Transverse colon (tissue), 4 donors: ENCODE measurements around the gene CAT. TPM values are rescaled to one million over a fixed set of nuclear protein-coding genes. Genes with fewer than 3 reads are reported as not detected.

Experiments
- DNase-seq: peaks from one replicate; pipeline ENCODE4 v3.0.0-alpha.2; 2019
- H3K27ac ChIP-seq, 4 donors: fragments of 200-600 bp; sonication (generic); 2 replicates each; pipeline ENCODE4 v1.5.1; 2016 to 2018; ENCODE audit warnings: inconsistent platforms in 4 of 4
- H3K27me3 ChIP-seq: fragments of 200-600 bp; sonication (generic); 2 replicates; pipeline ENCODE4 v1.5.1; 2017; ENCODE audit warnings: inconsistent platforms
- H3K36me3 ChIP-seq, 4 donors: fragments of 200-600 bp; sonication (generic); 2 replicates each; pipeline ENCODE4 v1.5.1; 2017 to 2019; ENCODE audit warnings: inconsistent platforms in 4 of 4
- H3K4me1 ChIP-seq, 4 donors: fragments of 200-600 bp; sonication (generic); 2 replicates each; pipeline ENCODE4 v1.5.1; 2017 to 2020; ENCODE audit warnings: inconsistent platforms in 4 of 4
- H3K4me3 ChIP-seq, 4 donors: fragments of 200-600 bp; sonication (generic); 1 replicate in 1 of 4; 2 replicates in 3 of 4; pipeline versions ENCODE4 v1.5.1 to v1.6.1; 2017 to 2019; ENCODE audit warnings: inconsistent platforms in 4 of 4
- H3K9me3 ChIP-seq, 2 donors: fragments of 200-600 bp; sonication (generic); 2 replicates each; pipeline ENCODE4 v1.5.1; 2017 to 2019; ENCODE audit warnings: inconsistent platforms in 2 of 2
- EP300 ChIP-seq: sonication (generic); formaldehyde crosslinking; IDR thresholded peaks from one replicate; pipeline ENCODE4 v1.6.1; 2017; ENCODE audit warnings: antibody characterized with exemption, low read depth
- POLR2A ChIP-seq: fragments of 450-650 bp; IDR thresholded peaks from one replicate; pipeline ENCODE4 v1.6.1; 2016; ENCODE audit warnings: antibody characterized with exemption, mild to moderate bottlenecking, moderate library complexity
- POLR2AphosphoS5 ChIP-seq, 3 donors: sonication (generic); formaldehyde crosslinking; IDR thresholded peaks; one replicate each; pipeline ENCODE4 v1.6.1; 2016; ENCODE audit warnings: antibody characterized with exemption in 3 of 3
- WGBS, 2 donors: methylation state at CpG; one replicate each; pipeline ENCODE4 v1.1.5; 2018; ENCODE audit warnings: low coverage in 1 of 2; 5-methylcytosine and 5-hydroxymethylcytosine counted together
- in situ Hi-C, 4 donors: fragments of 200-750 bp; cut with MboI; loops; one replicate each; pipeline versions ENCODE4 v1.15.0 to v1.15.1; 2017; ENCODE audit warnings: low sequenced_read_pairs in 3 of 4, low pct_ligation_motif_present in 1 of 4, low pct_unique_long_range_greater_than_20kb in 1 of 4
- intact Hi-C: fragments of 100-400 bp; cut with DNase I; formaldehyde crosslinking; loops from one replicate; pipeline ENCODE4 v1.15.1; 2023; ENCODE audit warnings: low total_unique reads
- total RNA-seq, 4 donors: library from RNA; depleted of rRNA; stranded (reverse); fragments of >200 nt; gene quantifications; one replicate each; pipeline ENCODE4 v1.1.0, GENCODE V29; 2016
- TF ChIP-seq, protein P1 (sequence below), 5 experiments: fragments of 200-600 bp in 3 of 5; fragments of 450-650 bp in 2 of 5; sonication (generic) in 3 of 5; IDR thresholded peaks; 1 replicate in 2 of 5; 2 replicates in 3 of 5; pipeline ENCODE4 v1.5.1; 2016 to 2017; ENCODE audit warnings: antibody characterized with exemption in 5 of 5, inconsistent platforms in 3 of 5, mild to moderate bottlenecking in 2 of 5, moderate library complexity in 1 of 5

The CAT gene
- total RNA-seq, 4 donors from 2014 or later: 81.2 to 168 (median 133) TPM

DNA sequence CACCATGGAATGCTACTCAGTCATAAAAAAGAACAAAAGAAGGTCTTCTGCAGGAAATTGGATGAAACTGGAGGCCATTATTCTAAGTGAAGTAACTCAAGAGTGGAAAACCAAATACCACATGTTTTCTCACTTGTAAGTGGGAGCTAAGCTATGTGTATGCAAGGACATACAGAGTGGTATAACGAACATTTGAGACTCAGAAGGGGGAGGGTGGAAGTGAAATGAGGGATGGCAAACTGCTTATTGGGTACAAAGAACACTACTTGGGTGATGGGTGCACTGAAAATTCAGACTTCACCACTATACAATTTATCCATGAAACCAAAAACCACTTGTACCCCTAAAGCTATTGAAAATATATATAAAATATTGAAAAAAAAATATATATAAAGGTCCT, 13.4 kb upstream of the CAT start:
- DNase-seq: no peak
- in situ Hi-C loops: no loop called here
- intact Hi-C loops: no loop called here
- Histone ChIP-seq H3K36me3 (no peaks in the 10 kb centered on the region), H3K27me3 (no peaks in the 10 kb centered on the region), H3K4me1 (no peaks in the 10 kb centered on the region), H3K9me3 (no peaks in the 10 kb centered on the region), H3K27ac (no peak overlapping the region), H3K4me3 (no peak overlapping the region)
- 94% methylated on average over 1 of the region's 1 CpG; no CpG with 5 or more reads in 1 of the 2 donors for WGBS, 2 donors
- no peak for TF ChIP-seq EP300
- TF ChIP-seq, protein P1, sequence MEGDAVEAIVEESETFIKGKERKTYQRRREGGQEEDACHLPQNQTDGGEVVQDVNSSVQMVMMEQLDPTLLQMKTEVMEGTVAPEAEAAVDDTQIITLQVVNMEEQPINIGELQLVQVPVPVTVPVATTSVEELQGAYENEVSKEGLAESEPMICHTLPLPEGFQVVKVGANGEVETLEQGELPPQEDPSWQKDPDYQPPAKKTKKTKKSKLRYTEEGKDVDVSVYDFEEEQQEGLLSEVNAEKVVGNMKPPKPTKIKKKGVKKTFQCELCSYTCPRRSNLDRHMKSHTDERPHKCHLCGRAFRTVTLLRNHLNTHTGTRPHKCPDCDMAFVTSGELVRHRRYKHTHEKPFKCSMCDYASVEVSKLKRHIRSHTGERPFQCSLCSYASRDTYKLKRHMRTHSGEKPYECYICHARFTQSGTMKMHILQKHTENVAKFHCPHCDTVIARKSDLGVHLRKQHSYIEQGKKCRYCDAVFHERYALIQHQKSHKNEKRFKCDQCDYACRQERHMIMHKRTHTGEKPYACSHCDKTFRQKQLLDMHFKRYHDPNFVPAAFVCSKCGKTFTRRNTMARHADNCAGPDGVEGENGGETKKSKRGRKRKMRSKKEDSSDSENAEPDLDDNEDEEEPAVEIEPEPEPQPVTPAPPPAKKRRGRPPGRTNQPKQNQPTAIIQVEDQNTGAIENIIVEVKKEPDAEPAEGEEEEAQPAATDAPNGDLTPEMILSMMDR (IDR thresholded peaks at IDR 0.05): no peak
- TF ChIP-seq POLR2AphosphoS5 (IDR thresholded peaks at IDR 0.05): no peak
- no peak for TF ChIP-seq POLR2A

DNA sequence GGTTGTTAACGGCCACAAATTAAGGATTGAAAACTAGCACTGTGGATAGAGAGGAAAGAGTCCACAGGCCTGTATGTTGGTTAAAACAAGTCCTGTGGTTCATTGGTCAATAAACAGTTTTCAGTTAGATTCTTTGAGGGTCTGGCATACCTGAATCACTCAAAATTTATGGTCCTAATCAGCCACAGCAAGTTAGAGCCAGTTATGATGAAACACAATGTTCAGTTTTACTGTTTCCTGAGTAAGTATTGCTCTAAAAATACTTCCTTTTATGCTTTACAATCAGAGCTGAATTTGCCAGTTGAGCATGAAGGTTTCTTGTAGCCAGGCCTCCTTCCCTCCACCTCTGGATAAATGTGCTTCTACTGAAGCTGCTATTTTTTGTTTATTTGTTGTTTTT, 12.9 kb upstream of the CAT start:
- H3K27ac ChIP-seq: no peak overlapping the region
- TF ChIP-seq EP300: no peak
- TF ChIP-seq, protein P1 (IDR thresholded peaks at IDR 0.05): no peak
- no peak for TF ChIP-seq POLR2A
- TF ChIP-seq POLR2AphosphoS5 (IDR thresholded peaks at IDR 0.05): no peak
- H3K4me3 ChIP-seq: no peak overlapping the region
- intact Hi-C loops: no loop called here
- in situ Hi-C loops: no loop called here
- H3K36me3 ChIP-seq: no peaks in the 10 kb centered on the region
- 76 to 93% methylated on average over 1 of the region's 1 CpG for WGBS, 2 donors
- H3K9me3 ChIP-seq: no peaks in the 10 kb centered on the region
- no peak for DNase-seq
- no peaks in the 10 kb centered on the region for H3K4me1 ChIP-seq
- no peaks in the 10 kb centered on the region for H3K27me3 ChIP-seq

DNA sequence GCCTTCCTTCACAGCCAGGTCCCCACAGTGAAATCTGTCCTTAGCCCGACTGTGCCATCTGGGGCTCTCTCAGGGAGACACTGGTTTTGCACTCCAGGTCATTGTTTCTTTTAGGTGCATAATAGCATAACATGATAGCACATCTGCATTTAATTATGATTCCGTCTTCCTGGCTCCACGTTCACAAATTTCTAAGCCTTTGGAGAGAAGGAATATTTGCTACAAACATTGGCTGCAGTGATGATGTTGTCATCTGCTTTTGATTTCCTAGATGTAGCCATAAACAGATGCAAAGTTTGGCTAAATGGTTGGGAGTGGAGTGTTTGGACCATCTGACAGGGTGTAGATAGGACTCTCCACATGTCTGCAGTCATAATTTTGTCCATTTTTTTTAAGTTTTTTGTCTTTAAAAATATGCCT, 12.0 kb upstream of the CAT start:
- no peaks in the 10 kb centered on the region for H3K9me3 ChIP-seq
- no peak overlapping the region for H3K27ac ChIP-seq
- intact Hi-C loops: no loop called here
- WGBS, 2 donors: 64 to 77% methylated on average over 3 of the region's 3 CpGs
- in situ Hi-C loops: no loop called here
- no peaks in the 10 kb centered on the region for H3K4me1 ChIP-seq
- H3K4me3 ChIP-seq: no peak overlapping the region
- no peak for DNase-seq
- TF ChIP-seq POLR2AphosphoS5 (IDR thresholded peaks at IDR 0.05) (no peak), POLR2A (no peak), EP300 (no peak)
- TF ChIP-seq, protein P1 (IDR thresholded peaks at IDR 0.05): no peak
- no peaks in the 10 kb centered on the region for H3K27me3 ChIP-seq
- H3K36me3 ChIP-seq: no peaks in the 10 kb centered on the region

DNA sequence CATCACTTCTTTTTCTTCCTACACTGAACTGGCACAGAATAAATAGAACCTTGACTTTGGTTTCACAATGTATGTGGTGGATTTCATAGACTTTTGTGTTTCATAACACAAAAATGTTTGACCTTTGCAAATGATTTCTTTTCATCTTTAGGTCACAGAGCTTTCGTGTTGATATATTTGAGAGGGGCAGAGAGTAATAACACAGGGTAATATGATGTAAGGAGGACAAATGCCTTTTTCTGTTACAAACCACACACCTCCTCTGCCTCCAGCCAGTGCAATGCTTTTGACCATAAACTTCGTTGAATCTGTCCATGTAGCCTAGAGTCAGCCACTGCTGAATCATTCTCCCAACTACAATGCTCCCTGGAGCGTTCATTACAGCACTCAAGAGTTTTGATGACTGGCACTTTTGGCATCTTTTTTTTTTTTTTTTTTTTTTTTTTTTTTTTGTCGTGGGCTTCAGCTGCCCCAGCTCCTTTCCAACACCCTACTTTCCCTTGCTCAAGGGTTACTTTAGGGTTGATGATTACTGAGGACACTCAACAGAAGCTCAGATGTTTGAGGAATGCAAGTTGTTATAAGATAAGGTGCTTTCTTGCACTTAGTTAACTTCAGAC, 11.4 kb upstream of the CAT start:
- no peaks in the 10 kb centered on the region for H3K36me3 ChIP-seq
- no peaks in the 10 kb centered on the region for H3K27me3 ChIP-seq
- no peak for DNase-seq
- H3K4me3 ChIP-seq: no peak overlapping the region
- H3K27ac ChIP-seq: no peak overlapping the region
- H3K4me1 ChIP-seq: no peaks in the 10 kb centered on the region
- intact Hi-C loops (no loop called here), in situ Hi-C loops (no loop called here)
- TF ChIP-seq POLR2AphosphoS5 (IDR thresholded peaks at IDR 0.05): no peak
- TF ChIP-seq EP300: no peak
- TF ChIP-seq, protein P1 (IDR thresholded peaks at IDR 0.05): no peak
- TF ChIP-seq POLR2A: no peak
- 47 to 65% methylated on average over 3 to 4 of the region's 4 CpGs for WGBS, 2 donors
- H3K9me3 ChIP-seq: no peaks in the 10 kb centered on the region
